ENCODE measurements around the gene IGF2BP2.
"Not testable (repeated sequence)": the region's sequence is repeated elsewhere in the genome, so short reads cannot be mapped to it uniquely, and the experiment has no call there.

The IGF2BP2 gene

DNA sequence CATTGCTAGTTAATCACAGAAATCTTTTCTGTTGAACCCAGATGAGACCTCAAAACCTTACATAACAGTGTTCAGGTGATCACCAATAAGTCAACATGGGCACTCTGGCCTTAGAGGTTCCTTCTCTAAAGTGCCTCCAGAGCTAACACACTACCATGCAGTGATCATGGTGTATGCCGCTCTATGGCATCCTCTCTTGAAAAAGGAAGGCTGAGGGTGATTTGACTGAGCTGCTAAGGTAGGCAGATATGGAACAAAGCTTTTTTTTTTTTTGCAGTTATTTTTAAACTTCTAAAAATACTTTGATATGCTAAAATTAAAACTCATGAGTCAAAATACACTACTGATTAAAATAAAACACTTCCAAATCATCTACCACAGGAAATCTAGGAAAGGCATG, 46.0 kb downstream of the IGF2BP2 start:
- TF ChIP-seq, protein P1, sequence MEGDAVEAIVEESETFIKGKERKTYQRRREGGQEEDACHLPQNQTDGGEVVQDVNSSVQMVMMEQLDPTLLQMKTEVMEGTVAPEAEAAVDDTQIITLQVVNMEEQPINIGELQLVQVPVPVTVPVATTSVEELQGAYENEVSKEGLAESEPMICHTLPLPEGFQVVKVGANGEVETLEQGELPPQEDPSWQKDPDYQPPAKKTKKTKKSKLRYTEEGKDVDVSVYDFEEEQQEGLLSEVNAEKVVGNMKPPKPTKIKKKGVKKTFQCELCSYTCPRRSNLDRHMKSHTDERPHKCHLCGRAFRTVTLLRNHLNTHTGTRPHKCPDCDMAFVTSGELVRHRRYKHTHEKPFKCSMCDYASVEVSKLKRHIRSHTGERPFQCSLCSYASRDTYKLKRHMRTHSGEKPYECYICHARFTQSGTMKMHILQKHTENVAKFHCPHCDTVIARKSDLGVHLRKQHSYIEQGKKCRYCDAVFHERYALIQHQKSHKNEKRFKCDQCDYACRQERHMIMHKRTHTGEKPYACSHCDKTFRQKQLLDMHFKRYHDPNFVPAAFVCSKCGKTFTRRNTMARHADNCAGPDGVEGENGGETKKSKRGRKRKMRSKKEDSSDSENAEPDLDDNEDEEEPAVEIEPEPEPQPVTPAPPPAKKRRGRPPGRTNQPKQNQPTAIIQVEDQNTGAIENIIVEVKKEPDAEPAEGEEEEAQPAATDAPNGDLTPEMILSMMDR (IDR thresholded peaks at IDR 0.05), result no peak
- no peak for DNase-seq
- Mint-ChIP-seq H3K4me1 (peaks cover 45% of the 10 kb centered on the region), H3K27me3 (ENCODE audit: low read depth, poor library complexity) (no peaks in the 10 kb centered on the region), H3K27ac (peak overlapping the region; percentile 57), H3K4me3 (no peak overlapping the region), H3K36me3 (ENCODE audit: low read depth) (peaks cover 31% of the 10 kb centered on the region), H3K9me3 (no peaks in the 10 kb centered on the region)

DNA sequence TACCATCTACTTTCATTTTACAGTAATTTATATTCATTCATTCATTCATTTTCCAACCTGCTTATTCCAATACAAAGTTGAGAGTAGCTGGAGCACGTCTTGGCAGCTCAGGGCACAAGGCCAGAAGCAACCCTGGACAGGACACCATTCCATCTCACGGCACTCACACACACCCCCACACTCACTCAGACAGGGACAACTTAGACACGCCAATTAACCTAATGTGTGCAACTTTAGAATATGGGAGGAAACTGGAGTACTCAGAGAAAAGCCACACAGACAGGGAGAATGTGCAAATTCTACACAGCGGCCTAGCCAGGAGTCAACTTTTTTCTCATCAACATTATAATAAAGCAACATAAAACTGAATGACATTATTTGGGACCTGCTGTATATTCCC, 46.7 kb downstream of the IGF2BP2 start:
- no peaks in the 10 kb centered on the region for H3K9me3 Mint-ChIP-seq
- H3K36me3 Mint-ChIP-seq (ENCODE audit: low read depth), result peaks cover 26% of the 10 kb centered on the region

DNA sequence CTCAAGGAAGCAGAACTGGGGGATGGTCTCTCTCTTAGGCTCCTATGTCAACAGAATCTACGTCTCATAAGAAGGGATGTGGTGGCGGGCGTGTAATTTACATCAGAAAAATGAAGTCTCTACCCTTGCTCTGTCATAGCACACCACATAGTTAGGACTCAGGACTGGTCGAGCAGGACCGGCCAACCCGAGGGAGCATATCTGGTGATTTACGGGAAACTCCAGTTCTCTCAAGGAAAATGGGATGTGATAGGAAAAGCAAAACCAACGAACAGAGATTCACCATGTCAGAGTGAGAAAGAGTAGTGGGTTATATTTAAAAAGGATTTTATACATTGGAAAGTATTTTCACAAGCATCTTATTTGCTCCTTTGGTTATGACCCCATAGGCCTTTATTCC, 54.7 kb downstream of the IGF2BP2 start:
- DNase-seq, result no peak
- H3K36me3 Mint-ChIP-seq (ENCODE audit: low read depth), result peaks cover 12% of the 10 kb centered on the region
- TF ChIP-seq, protein P1 (IDR thresholded peaks at IDR 0.05), result no peak
- H3K4me1 Mint-ChIP-seq, result peaks cover 43% of the 10 kb centered on the region
- H3K4me3 Mint-ChIP-seq, result no peak overlapping the region
- no peaks in the 10 kb centered on the region for H3K9me3 Mint-ChIP-seq
- peaks cover 3% of the 10 kb centered on the region for H3K27me3 Mint-ChIP-seq (ENCODE audit: low read depth, poor library complexity)
- H3K27ac Mint-ChIP-seq, result peak overlapping the region; percentile 84

More for the DNA sequence above, 46.7 kb downstream of the IGF2BP2 start:
- DNase-seq, result no peak
- Mint-ChIP-seq H3K27me3 (ENCODE audit: low read depth, poor library complexity) (no peaks in the 10 kb centered on the region), H3K4me1 (peaks cover 53% of the 10 kb centered on the region), H3K4me3 (no peak overlapping the region), H3K27ac (peak overlapping the region; percentile 10)
- TF ChIP-seq, protein P1 (IDR thresholded peaks at IDR 0.05), result no peak

DNA sequence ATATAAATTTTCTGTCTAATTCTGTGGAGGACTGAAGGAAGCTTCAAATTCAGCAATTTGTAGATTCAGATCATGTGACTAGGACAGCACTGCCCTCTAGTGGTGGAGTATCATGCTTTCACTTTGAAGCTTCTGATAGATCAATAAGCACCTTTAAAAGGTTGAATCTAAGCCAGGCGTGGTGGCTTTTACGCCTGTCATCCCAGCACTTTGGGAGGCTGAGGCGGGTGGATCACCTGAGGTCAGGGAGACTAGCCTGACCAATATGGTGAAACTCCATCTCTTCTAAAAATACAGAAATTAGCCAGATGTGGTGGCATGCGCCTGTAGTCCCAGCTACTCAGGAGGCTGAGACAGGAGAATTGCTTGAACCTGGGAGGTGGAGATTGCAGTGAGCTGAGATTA, 56.3 kb downstream of the IGF2BP2 start:
- Mint-ChIP-seq H3K36me3 (ENCODE audit: low read depth) (peaks cover 12% of the 10 kb centered on the region), H3K4me1 (peaks cover 48% of the 10 kb centered on the region)
- not testable (repeated sequence) for H3K27ac Mint-ChIP-seq; H3K9me3 Mint-ChIP-seq; H3K27me3 Mint-ChIP-seq (ENCODE audit: low read depth, poor library complexity); H3K4me3 Mint-ChIP-seq
- TF ChIP-seq, protein P1 (IDR thresholded peaks at IDR 0.05), result peak; percentile 72
- DNase-seq, result peak; percentile 43

DNA sequence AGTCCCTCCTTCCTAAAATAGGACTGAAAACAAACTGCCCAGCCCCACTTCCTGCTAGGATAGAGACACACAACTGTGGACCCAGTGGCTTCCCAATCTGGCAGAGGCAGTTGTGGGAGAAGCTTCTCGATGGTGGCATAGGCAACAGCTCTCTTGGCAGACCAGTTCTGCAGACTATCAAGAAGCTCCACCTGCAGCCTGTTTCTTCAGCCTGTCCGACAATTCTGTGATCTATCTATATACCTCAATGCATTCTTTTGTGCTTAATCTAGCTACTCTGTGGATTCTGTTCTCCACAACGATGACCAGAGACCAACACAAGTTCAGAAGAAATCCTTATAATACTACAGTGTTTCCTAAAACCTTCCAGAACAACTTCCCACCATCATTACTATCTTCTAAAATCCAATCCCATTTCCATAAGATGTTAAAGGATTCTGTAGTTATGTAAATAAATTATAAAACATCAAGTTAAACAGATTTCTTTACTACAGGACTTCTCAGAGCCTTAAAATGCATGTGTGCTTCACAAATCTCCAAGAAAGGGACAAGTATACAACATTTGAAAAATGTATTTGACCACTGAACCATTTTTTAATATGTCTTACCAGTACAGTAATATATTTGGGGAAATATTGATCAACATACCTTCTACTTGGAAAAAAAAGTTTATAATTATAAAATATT, 57.7 kb downstream of the IGF2BP2 start:
- Mint-ChIP-seq H3K27ac (no peak overlapping the region), H3K4me1 (peaks cover 44% of the 10 kb centered on the region), H3K4me3 (no peak overlapping the region), H3K27me3 (ENCODE audit: low read depth, poor library complexity) (peaks cover 3% of the 10 kb centered on the region), H3K36me3 (ENCODE audit: low read depth) (peaks cover 5% of the 10 kb centered on the region), H3K9me3 (no peaks in the 10 kb centered on the region)
- DNase-seq, result no peak
- TF ChIP-seq, protein P1 (IDR thresholded peaks at IDR 0.05), result no peak

Data from nephron progenitor cell (in vitro differentiated cells).